Mesenchymal stem cell (in vitro differentiated cells and primary cell): Measurements from ENCODE around the gene PLXNA2.

ENCODE experiments used
- DNase-seq: peaks from one replicate; pipeline ENCODE4 v3.0.0-alpha.2; 2013
- H2AFZ ChIP-seq: one replicate; pipeline ENCODE4 v1.6.1; 2013; ENCODE audit warnings: low read depth, mild to moderate bottlenecking, control low read depth, inconsistent platforms, low read length, moderate library complexity
- H2AK5ac ChIP-seq: 2 replicates; pipeline ENCODE4 v1.6.1; 2013; ENCODE audit warnings: low read length, moderate library complexity, mild to moderate bottlenecking, inconsistent platforms; ENCODE audit not compliant: severe bottlenecking
- H2BK120ac ChIP-seq: one replicate; pipeline ENCODE4 v1.6.1; 2013; ENCODE audit warnings: low read depth, mild to moderate bottlenecking, inconsistent platforms, low read length, moderate library complexity
- H2BK12ac ChIP-seq, 2 experiments: one replicate each; pipeline ENCODE4 v1.6.1; 2013; ENCODE audit warnings: inconsistent platforms in 2 of 2, low read length in 2 of 2, mild to moderate bottlenecking in 2 of 2, moderate library complexity in 2 of 2, control low read depth in 1 of 2
- H2BK15ac ChIP-seq: one replicate; pipeline ENCODE4 v1.6.1; 2013; ENCODE audit warnings: mild to moderate bottlenecking, low read depth, inconsistent platforms; ENCODE audit not compliant: poor library complexity, severe bottlenecking
- H2BK5ac ChIP-seq: 2 replicates; pipeline ENCODE4 v1.6.1; 2013; ENCODE audit warnings: low read depth, mild to moderate bottlenecking, low read length, control low read depth, inconsistent platforms; ENCODE audit not compliant: poor library complexity, severe bottlenecking
- H3K14ac ChIP-seq, 2 experiments: one replicate each; pipeline ENCODE4 v1.6.1; 2013; ENCODE audit warnings: inconsistent platforms in 2 of 2, low read length in 2 of 2, control low read depth in 1 of 2, mild to moderate bottlenecking in 1 of 2, moderate library complexity in 1 of 2
- H3K18ac ChIP-seq, 2 experiments: one replicate each; pipeline ENCODE4 v1.6.1; 2013; ENCODE audit warnings: inconsistent platforms in 2 of 2, low read length in 2 of 2, control low read depth in 1 of 2, low read depth in 1 of 2, mild to moderate bottlenecking in 1 of 2
- H3K23ac ChIP-seq, 2 experiments: one replicate each; pipeline ENCODE4 v1.6.1; 2013; ENCODE audit warnings: inconsistent platforms in 2 of 2, low read length in 2 of 2, mild to moderate bottlenecking in 2 of 2, moderate library complexity in 2 of 2, control low read depth in 1 of 2
- H3K27ac ChIP-seq: 2 replicates; pipeline ENCODE4 v1.5.1; 2013; ENCODE audit warnings: mild to moderate bottlenecking, moderate library complexity, low read length, control low read depth, inconsistent platforms; ENCODE audit not compliant: poor library complexity, severe bottlenecking
- H3K27me3 ChIP-seq, 2 experiments: 2 replicates each; pipeline versions ENCODE4 v1.6.1 to v1.7.0; 2013; ENCODE audit warnings: low read length in 2 of 2, mild to moderate bottlenecking in 2 of 2, moderate library complexity in 2 of 2, control low read depth in 1 of 2, inconsistent platforms in 1 of 2; ENCODE audit not compliant: control insufficient read depth in 1 of 2, insufficient read depth in 1 of 2
- H3K36me3 ChIP-seq, 2 experiments: 2 replicates each; pipeline versions ENCODE4 v1.6.1 to v1.7.0; 2013; ENCODE audit warnings: low read length in 2 of 2, control low read depth in 1 of 2, inconsistent platforms in 1 of 2, low read depth in 1 of 2, mild to moderate bottlenecking in 1 of 2; ENCODE audit not compliant: insufficient read depth in 2 of 2, control insufficient read depth in 1 of 2
- H3K4ac ChIP-seq, 2 experiments: one replicate each; pipeline ENCODE4 v1.6.1; 2013; ENCODE audit warnings: inconsistent platforms in 2 of 2, low read length in 2 of 2, mild to moderate bottlenecking in 2 of 2, moderate library complexity in 2 of 2, control low read depth in 1 of 2, low read depth in 1 of 2
- H3K4me1 ChIP-seq: 2 replicates; pipeline ENCODE4 v1.6.1; 2013; ENCODE audit warnings: low read depth, low read length, control low read depth; ENCODE audit not compliant: control insufficient read depth, insufficient read depth
- H3K4me2 ChIP-seq: 2 replicates; pipeline ENCODE4 v1.6.1; 2013; ENCODE audit warnings: low read length, mild to moderate bottlenecking, inconsistent platforms; ENCODE audit not compliant: poor library complexity, severe bottlenecking
- H3K4me3 ChIP-seq, 2 experiments: 2 replicates each; pipeline versions ENCODE4 v1.5.1 to v1.7.0; 2013; ENCODE audit warnings: low read length in 2 of 2, mild to moderate bottlenecking in 2 of 2, control low read depth in 1 of 2, low read depth in 1 of 2; ENCODE audit not compliant: insufficient read depth in 1 of 2
- H3K79me1 ChIP-seq: replicated peaks from 2 replicates; pipeline ENCODE4 v1.6.1; 2013; ENCODE audit warnings: mild to moderate bottlenecking, control low read depth, low read length, inconsistent platforms; ENCODE audit not compliant: poor library complexity, severe bottlenecking
- H3K9ac ChIP-seq: 2 replicates; pipeline ENCODE4 v1.7.0; 2013; ENCODE audit warnings: mild to moderate bottlenecking, low read length, moderate library complexity
- H3K9me3 ChIP-seq: 2 replicates; pipeline ENCODE4 v1.7.0; 2013; ENCODE audit warnings: mild to moderate bottlenecking, low read length; ENCODE audit not compliant: control insufficient read depth
- H4K8ac ChIP-seq: one replicate; pipeline ENCODE4 v1.6.1; 2013; ENCODE audit warnings: inconsistent platforms, mild to moderate bottlenecking, low read length, moderate library complexity
- H4K91ac ChIP-seq: one replicate; pipeline ENCODE4 v1.6.1; 2013; ENCODE audit warnings: mild to moderate bottlenecking, low read length, inconsistent platforms
- WGBS: methylation state at CpG from one replicate; pipeline ENCODE4 v1.1.7; 2013; ENCODE audit warnings: mixed read lengths; 5-methylcytosine and 5-hydroxymethylcytosine counted together

Gene PLXNA2

GRCh38 chr1:208172423-208173145 is 71.6 kb downstream of the PLXNA2 start:
- H3K27ac ChIP-seq: no peak overlapping the region
- WGBS: 78% methylated on average over 5 of the region's 6 CpGs
- H3K18ac ChIP-seq: peak overlapping the region in 1 of 2 experiments; percentile 4

GRCh38 chr1:208171616-208172422 is 72.4 kb downstream of the PLXNA2 start:
- 96% methylated on average over 7 of the region's 7 CpGs for WGBS
- no peaks in the 10 kb centered on the region for H3K9me3 ChIP-seq
- no peak overlapping the region for H3K4me2 ChIP-seq
- no peak overlapping the region for H3K27ac ChIP-seq
- no peak overlapping the region for H2AFZ ChIP-seq
- no peak overlapping the region for H4K91ac ChIP-seq
- no peak overlapping the region for H3K14ac ChIP-seq
- H2BK5ac ChIP-seq: no peak overlapping the region
- no peaks in the 10 kb centered on the region for H3K79me1 ChIP-seq
- H3K4me3 ChIP-seq: no peak overlapping the region
- no peak overlapping the region for H2BK15ac ChIP-seq
- H3K18ac ChIP-seq: no peak overlapping the region
- no peak overlapping the region for H4K8ac ChIP-seq
- no peak overlapping the region for H2AK5ac ChIP-seq
- H3K27me3 ChIP-seq: no peaks in the 10 kb centered on the region
- no peak overlapping the region for H3K23ac ChIP-seq
- H2BK120ac ChIP-seq: no peak overlapping the region
- H3K9ac ChIP-seq: no peak overlapping the region
- H3K4ac ChIP-seq: no peak overlapping the region
- H3K36me3 ChIP-seq: no peaks in the 10 kb centered on the region
- no peak for DNase-seq
- peak overlapping the region in 1 of 2 experiments; percentile 42 for H2BK12ac ChIP-seq
- H3K4me1 ChIP-seq: peaks cover 17% of the 10 kb centered on the region

More at GRCh38 chr1:208172423-208173145, 71.6 kb downstream of the PLXNA2 start:
- Histone ChIP-seq H3K4ac (no peak overlapping the region), H2AK5ac (no peak overlapping the region), H3K4me1 (peaks cover 18% of the 10 kb centered on the region), H3K36me3 (no peaks in the 10 kb centered on the region), H3K4me2 (no peak overlapping the region), H3K14ac (no peak overlapping the region), H2BK12ac (peak overlapping the region in 1 of 2 experiments; percentile 42), H4K91ac (no peak overlapping the region), H3K9ac (no peak overlapping the region), H4K8ac (peak overlapping the region; percentile 42), H2BK5ac (no peak overlapping the region), H2BK120ac (no peak overlapping the region), H3K27me3 (no peaks in the 10 kb centered on the region), H3K4me3 (no peak overlapping the region), H3K9me3 (no peaks in the 10 kb centered on the region), H2BK15ac (peak overlapping the region; percentile 40), H3K79me1 (no peaks in the 10 kb centered on the region), H2AFZ (no peak overlapping the region), H3K23ac (no peak overlapping the region)
- no peak for DNase-seq

DNA sequence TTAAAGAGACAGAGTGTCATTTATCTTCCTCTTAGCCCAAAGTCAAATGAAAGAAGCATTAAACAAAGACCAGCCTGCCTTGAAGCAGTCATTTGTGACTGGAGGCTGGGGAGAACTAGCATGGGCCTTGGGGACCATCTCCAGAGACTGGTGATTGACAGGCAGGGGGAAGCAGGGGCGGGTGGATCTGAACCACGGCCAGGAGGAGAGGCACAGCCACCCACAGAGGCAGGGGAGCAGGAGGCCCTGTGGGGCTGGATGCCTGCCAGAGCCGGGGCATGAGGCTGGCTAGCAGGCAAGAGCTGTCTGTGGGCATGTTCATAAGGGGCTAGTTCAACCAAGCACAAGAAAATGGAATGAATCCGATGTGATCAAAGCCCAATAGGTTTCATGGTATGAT is 73.9 kb downstream of the PLXNA2 start:
- Histone ChIP-seq H3K27me3 (no peaks in the 10 kb centered on the region), H3K4me2 (no peak overlapping the region), H3K36me3 (no peaks in the 10 kb centered on the region), H2BK5ac (no peak overlapping the region), H2BK12ac (peak overlapping the region; percentile 66 to 73), H3K18ac (peak overlapping the region in 1 of 2 experiments; percentile 69), H3K9me3 (no peaks in the 10 kb centered on the region), H3K23ac (no peak overlapping the region), H3K14ac (peak overlapping the region in 1 of 2 experiments; percentile 50), H3K79me1 (no peaks in the 10 kb centered on the region), H2AFZ (no peak overlapping the region), H4K8ac (peak overlapping the region; percentile 35), H3K4me1 (peaks cover 16% of the 10 kb centered on the region), H3K4ac (no peak overlapping the region), H3K9ac (no peak overlapping the region), H3K27ac (no peak overlapping the region), H2BK15ac (no peak overlapping the region), H2BK120ac (no peak overlapping the region), H4K91ac (peak overlapping the region; percentile 66), H3K4me3 (no peak overlapping the region), H2AK5ac (no peak overlapping the region)
- WGBS: 70% methylated on average over 3 of the region's 4 CpGs
- DNase-seq: no peak
